Neural cell (in vitro differentiated cells): ENCODE measurements around the gene DENND5B. TPM values are rescaled to one million over a fixed set of nuclear protein-coding genes. Genes with fewer than 3 reads are reported as not detected.

Source experiments
- H2AFZ ChIP-seq: fragments of 200-600, 300-800 bp; sonication (generic), shearing (Covaris generic); 2 replicates; pipeline ENCODE4 v1.6.0; 2014; ENCODE audit warnings: low read depth, mild to moderate bottlenecking, antibody characterized with exemption, low read length, moderate library complexity
- H3F3A ChIP-seq: fragments of 200-600 bp; shearing (Covaris generic); 2 replicates; pipeline ENCODE4 v1.6.1; 2016; ENCODE audit warnings: mild to moderate bottlenecking, moderate library complexity, mixed read lengths, antibody characterized with exemption, low read length; ENCODE audit not compliant: insufficient read depth, poor library complexity, severe bottlenecking
- H3K27ac ChIP-seq: fragments of 200-600, 300-800 bp; sonication (generic), shearing (Covaris generic); 2 replicates; pipeline ENCODE4 v1.5.1; 2014; ENCODE audit warnings: mild to moderate bottlenecking, low read length, moderate library complexity
- H3K27me3 ChIP-seq: fragments of 300-800, 200-600 bp; sonication (generic), shearing (Covaris generic); 2 replicates; pipeline ENCODE4 v1.6.0; 2014; ENCODE audit warnings: mild to moderate bottlenecking, low read depth, low read length, moderate library complexity; ENCODE audit not compliant: insufficient read depth
- H3K36me3 ChIP-seq: fragments of 300-800, 200-600 bp; sonication (generic), shearing (Covaris generic); 2 replicates; pipeline ENCODE4 v1.5.1; 2014; ENCODE audit warnings: mild to moderate bottlenecking, antibody characterized with exemption, low read length, moderate library complexity; ENCODE audit not compliant: insufficient read depth
- H3K4me2 ChIP-seq: fragments of 300-800, 200-600 bp; sonication (generic), shearing (Covaris generic); 2 replicates; pipeline ENCODE4 v1.6.0; 2014; ENCODE audit warnings: mild to moderate bottlenecking, low read length
- H3K4me3 ChIP-seq: fragments of 300-800, 200-600 bp; sonication (generic), shearing (Covaris generic); 2 replicates; pipeline ENCODE4 v1.5.1; 2014; ENCODE audit warnings: mild to moderate bottlenecking, low read length, moderate library complexity
- H3K79me2 ChIP-seq: fragments of 200-600 bp; shearing (Covaris generic); replicated peaks from 2 replicates; pipeline ENCODE4 v1.6.0; 2014; ENCODE audit warnings: mild to moderate bottlenecking, low read length, moderate library complexity; ENCODE audit not compliant: insufficient read depth
- H3K9ac ChIP-seq: fragments of 300-800, 200-600 bp; sonication (generic), shearing (Covaris generic); 2 replicates; pipeline ENCODE4 v1.6.1; 2016; ENCODE audit warnings: mild to moderate bottlenecking, low read length, mixed read lengths
- H3K9me2 ChIP-seq: fragments of 200-600 bp; shearing (Covaris generic); 2 replicates; pipeline ENCODE4 v1.6.1; 2016; ENCODE audit warnings: mild to moderate bottlenecking, low read length, mixed read lengths; ENCODE audit not compliant: insufficient read depth
- H3K9me3 ChIP-seq: fragments of 200-600, 300-800 bp; sonication (generic), shearing (Covaris generic); 2 replicates; pipeline ENCODE4 v1.6.1; 2016; ENCODE audit warnings: mild to moderate bottlenecking, mixed run types, low read length, moderate library complexity, mixed read lengths
- H4K20me1 ChIP-seq: fragments of 200-600 bp; shearing (Covaris generic); 2 replicates; pipeline ENCODE4 v1.6.1; 2016; ENCODE audit warnings: mild to moderate bottlenecking, mixed run types; ENCODE audit not compliant: insufficient read depth
- CTCF ChIP-seq: fragments of 450-650 bp; IDR thresholded peaks from 2 replicates; pipeline ENCODE4 v1.5.1; 2014; ENCODE audit warnings: antibody characterized with exemption, mild to moderate bottlenecking, moderate library complexity; ENCODE audit not compliant: poor library complexity, severe bottlenecking
- EP300 ChIP-seq: fragments of 450-650 bp; conservative IDR thresholded peaks from 2 replicates; pipeline ENCODE4 v1.6.1; 2014; ENCODE audit warnings: antibody characterized with exemption, mild to moderate bottlenecking, moderate library complexity; ENCODE audit not compliant: poor library complexity, severe bottlenecking
- EZH2 ChIP-seq: fragments of 200-600, 300-800 bp; shearing (Covaris generic), sonication (generic); IDR thresholded peaks from 2 replicates; pipeline ENCODE4 v1.6.1; 2014; ENCODE audit warnings: antibody characterized with exemption, low read length, borderline replicate concordance, mild to moderate bottlenecking; ENCODE audit not compliant: insufficient read depth, poor library complexity, severe bottlenecking
- MXI1 ChIP-seq: fragments of 450-650 bp; conservative IDR thresholded peaks from 2 replicates; pipeline ENCODE4 v1.6.1; 2014; ENCODE audit warnings: antibody characterized with exemption, mild to moderate bottlenecking; ENCODE audit not compliant: poor library complexity, severe bottlenecking
- POLR2AphosphoS5 ChIP-seq: IDR thresholded peaks from 2 replicates; pipeline ENCODE4 v1.6.1; 2012
- RAD21 ChIP-seq: fragments of 450-650 bp; conservative IDR thresholded peaks from 2 replicates; pipeline ENCODE4 v1.6.1; 2014; ENCODE audit warnings: antibody characterized with exemption, mild to moderate bottlenecking, moderate library complexity
- REST ChIP-seq: IDR thresholded peaks from 2 replicates; pipeline ENCODE4 v1.6.1; 2012; ENCODE audit warnings: borderline replicate concordance
- SMC3 ChIP-seq: fragments of 450-650 bp; conservative IDR thresholded peaks from 2 replicates; pipeline ENCODE4 v1.6.1; 2014; ENCODE audit warnings: antibody characterized with exemption, mild to moderate bottlenecking, moderate library complexity; ENCODE audit not compliant: poor library complexity
- TAF1 ChIP-seq: IDR thresholded peaks from 2 replicates; pipeline ENCODE4 v1.6.1; 2012; ENCODE audit warnings: low read depth
- polyA plus RNA-seq: library from polyadenylated mRNA; depleted of rRNA; stranded (reverse); fragments of >200 nt; gene quantifications from 2 replicates; pipeline ENCODE4 v1.2.3, GENCODE V29; 2014

Gene DENND5B
- polyA plus RNA-seq, 1 donor from 2014 or later: 23.8 TPM

- TF ChIP-seq CTCF (no peak), MXI1 (no peak), EZH2 (no peak), TAF1 (no peak), RAD21 (no peak), EP300 (no peak), REST (no peak), SMC3 (no peak), POLR2AphosphoS5 (no peak)
- Histone ChIP-seq H4K20me1 (no peaks in the 10 kb centered on the region), H3F3A (no peaks in the 10 kb centered on the region), H3K9me2 (no peaks in the 10 kb centered on the region), H3K36me3 (no peaks in the 10 kb centered on the region), H3K79me2 (no peaks in the 10 kb centered on the region), H3K9ac (no peak overlapping the region), H3K27ac (no peak overlapping the region), H3K4me3 (no peak overlapping the region), H3K27me3 (no peaks in the 10 kb centered on the region), H3K4me2 (no peak overlapping the region), H3K9me3 (no peaks in the 10 kb centered on the region), H2AFZ (no peak overlapping the region)
These were observed 150.3 kb downstream of the DENND5B start for GRCh38 chr12:31440586-31440985.

- no peaks in the 10 kb centered on the region for H3K36me3 ChIP-seq
- H3K9ac ChIP-seq: no peak overlapping the region
- no peaks in the 10 kb centered on the region for H3K79me2 ChIP-seq
- no peak overlapping the region for H3K4me2 ChIP-seq
- no peak overlapping the region for H3K4me3 ChIP-seq
- no peak overlapping the region for H3K27ac ChIP-seq
- no peaks in the 10 kb centered on the region for H4K20me1 ChIP-seq
- H3K9me3 ChIP-seq: no peaks in the 10 kb centered on the region
- no peaks in the 10 kb centered on the region for H3K9me2 ChIP-seq
- no peaks in the 10 kb centered on the region for H3K27me3 ChIP-seq
- H2AFZ ChIP-seq: no peak overlapping the region
- H3F3A ChIP-seq: no peaks in the 10 kb centered on the region
- TF ChIP-seq EZH2: no peak
- no peak for TF ChIP-seq MXI1
- no peak for TF ChIP-seq SMC3
- no peak for TF ChIP-seq EP300
- no peak for TF ChIP-seq TAF1
- TF ChIP-seq CTCF: no peak
These were observed 150.8 kb downstream of the DENND5B start for GRCh38 chr12:31440134-31440533.
